GM08714 (cell line): ENCODE measurements around the gene TIMP3.

Experiments
- H3K4me3 ChIP-seq: fragments of 200-500 bp; sonication (Bioruptor generic); 2 replicates; pipeline ENCODE4 v1.5.1; 2014; ENCODE audit warnings: mild to moderate bottlenecking, low read length, inconsistent platforms
- ZNF274 ChIP-seq: IDR thresholded peaks from 2 replicates; pipeline ENCODE4 v1.6.1; 2012; ENCODE audit warnings: mild to moderate bottlenecking, low read depth, low read length

The TIMP3 gene

DNA sequence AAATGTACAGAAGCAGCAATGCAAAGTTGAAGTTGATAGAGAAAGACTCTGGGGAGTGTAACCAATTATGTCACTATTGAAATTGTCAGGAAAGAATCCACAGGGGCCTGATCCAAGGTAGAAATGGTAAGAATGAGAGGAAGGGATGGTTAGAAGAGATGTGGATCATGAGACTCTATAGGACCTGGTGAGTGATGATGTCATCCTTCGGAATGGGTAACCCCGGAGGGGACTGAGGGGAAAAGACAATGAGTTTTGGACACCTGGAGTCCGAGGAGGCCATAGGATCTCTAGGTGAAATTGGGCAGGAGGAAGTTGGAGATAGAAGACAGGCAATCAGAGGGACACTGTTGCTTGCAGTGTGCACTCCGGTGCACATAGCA is 6.3 kb upstream of the TIMP3 start:
- no peak for TF ChIP-seq ZNF274
- H3K4me3 ChIP-seq = no peak overlapping the region

DNA sequence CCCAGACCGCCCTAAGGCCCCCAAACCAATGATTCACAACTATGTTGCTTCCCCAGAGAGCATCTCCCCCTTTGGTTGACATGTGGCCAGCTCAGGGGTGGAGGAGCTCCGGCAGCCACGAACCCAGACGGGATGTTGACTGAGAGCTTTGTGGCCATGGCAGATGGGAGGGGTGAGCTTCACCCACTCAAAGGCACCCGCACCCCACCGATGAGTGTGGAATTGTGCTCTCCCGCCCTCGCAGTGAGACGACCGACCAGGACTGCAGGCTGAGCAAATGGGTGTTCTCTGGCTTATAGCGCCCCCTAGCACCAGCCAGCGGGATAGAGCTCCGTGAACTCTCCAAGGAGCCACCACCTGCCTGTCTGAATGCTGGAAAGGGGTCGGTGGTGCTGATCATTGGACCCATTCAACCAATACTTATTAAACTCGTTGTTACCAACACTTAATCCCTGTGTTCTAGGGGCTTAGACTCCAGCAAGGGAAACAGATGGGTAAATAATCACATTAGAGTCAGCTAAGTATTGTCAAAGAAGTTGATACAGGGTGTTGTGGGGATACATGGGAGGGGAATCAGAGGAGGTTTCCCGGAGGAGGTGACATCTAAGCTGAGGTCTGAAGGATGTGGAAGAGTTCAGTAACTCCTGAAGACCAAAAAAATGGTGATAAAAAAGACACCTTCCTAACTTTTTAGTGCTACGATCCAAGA is 4.5 kb upstream of the TIMP3 start:
- TF ChIP-seq ZNF274 = no peak
- no peak overlapping the region for H3K4me3 ChIP-seq

DNA sequence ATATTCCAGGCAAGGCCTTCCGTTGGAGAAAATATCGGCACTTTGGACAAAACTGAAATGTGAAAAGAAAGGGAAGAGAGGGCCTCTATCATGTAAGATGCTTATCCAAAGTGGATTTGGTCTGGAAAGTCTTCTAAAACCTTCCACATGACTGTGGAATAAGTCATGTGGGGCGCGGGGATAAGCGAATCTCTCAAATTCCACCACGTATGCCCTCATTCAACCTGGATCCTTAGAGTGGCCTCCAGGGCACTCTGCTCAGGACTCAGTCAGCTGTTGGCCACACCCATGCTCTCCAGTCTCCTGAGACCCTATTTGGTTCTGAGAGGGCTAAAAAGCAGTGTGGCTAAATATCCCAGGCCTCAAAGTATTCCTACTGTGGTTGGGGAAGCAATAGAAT is 2.0 kb upstream of the TIMP3 start:
- no peak for TF ChIP-seq ZNF274

DNA sequence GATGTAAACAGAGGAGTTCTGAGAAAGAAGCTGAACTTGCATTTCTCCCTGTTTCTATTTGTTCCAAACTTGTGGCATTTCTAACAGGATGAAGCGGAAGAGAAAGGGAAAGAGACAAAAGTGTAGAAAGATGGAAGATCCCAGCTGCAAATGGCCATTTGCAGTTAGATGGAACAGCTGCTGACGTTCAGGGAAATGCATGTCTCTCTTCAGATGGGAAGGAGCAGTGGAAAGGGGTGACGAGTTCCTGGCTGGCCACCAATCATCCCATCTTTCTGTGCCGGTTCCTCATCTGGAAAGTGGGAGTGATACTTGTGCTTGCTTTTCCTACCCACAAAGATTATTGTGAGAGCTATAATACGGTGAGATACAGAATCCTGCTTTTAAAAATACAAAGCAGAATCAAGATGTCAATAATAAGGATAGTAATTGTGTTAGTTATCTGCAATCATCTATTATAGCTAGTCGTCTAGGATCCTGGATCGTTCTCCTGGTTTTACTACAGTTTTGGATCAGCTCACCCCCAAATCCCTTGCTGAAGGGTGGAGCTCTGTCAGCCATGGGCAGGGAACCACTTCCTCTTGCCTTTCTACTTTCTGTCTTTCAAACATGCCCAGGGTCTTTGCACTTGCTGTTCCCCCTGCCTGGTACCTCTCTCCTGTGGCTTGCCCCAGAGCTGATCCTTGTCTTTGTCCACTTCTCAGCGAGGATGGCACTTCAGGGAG is 1.2 kb upstream of the TIMP3 start:
- H3K4me3 ChIP-seq = no peak overlapping the region
- no peak for TF ChIP-seq ZNF274

More for the DNA sequence above, 2.0 kb upstream of the TIMP3 start:
- no peak overlapping the region for H3K4me3 ChIP-seq

DNA sequence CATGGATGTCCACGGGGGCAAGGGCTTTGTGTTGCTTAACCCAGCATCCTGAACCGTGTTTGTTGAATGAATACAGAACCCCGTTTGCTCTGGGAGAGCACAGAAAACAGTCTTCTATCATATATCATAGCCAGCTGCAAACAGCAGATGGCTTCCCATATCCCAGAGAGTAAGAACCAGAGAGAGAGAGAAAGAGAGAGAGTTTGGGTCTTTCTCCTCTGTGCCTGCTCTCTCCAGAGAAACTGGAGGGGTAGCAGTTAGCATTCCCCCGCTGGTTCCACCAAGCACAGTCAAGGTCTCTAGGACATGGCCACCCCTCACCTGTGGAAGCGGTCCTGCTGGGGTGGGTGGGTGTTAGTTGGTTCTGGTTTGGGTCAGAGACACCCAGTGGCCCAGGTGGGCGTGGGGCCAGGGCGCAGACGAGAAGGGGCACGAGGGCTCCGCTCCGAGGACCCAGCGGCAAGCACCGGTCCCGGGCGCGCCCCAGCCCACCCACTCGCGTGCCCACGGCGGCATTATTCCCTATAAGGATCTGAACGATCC is 440 bp upstream of the TIMP3 start:
- no peak for TF ChIP-seq ZNF274
- no peak overlapping the region for H3K4me3 ChIP-seq

DNA sequence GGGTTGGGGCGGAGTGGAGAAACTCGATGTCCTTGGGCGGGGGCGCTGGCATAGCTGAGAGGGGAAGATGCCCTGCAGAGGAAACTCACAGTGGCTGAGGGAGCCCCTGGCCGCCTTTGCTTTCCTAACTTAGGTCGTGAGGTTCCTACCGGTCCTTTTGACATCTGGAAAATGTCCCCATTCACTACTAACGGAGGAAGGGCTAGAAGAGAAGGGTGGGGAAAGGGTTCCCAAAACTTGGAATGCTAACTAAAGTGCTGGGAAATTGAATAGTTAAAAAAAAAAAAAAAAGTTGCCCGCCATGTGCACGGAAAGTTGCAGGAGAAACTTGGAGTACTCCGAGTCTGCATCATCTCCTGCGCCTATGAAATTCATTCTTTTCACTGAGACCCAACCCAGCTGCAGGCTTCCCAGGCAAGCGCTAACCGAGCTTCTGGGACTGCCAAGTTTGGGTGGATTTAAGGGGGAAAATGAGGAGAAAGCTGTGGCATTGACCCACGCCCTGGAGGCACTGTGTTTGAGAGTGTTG is 796 bp downstream of the TIMP3 start:
- no peak for TF ChIP-seq ZNF274
- H3K4me3 ChIP-seq = no peak overlapping the region

DNA sequence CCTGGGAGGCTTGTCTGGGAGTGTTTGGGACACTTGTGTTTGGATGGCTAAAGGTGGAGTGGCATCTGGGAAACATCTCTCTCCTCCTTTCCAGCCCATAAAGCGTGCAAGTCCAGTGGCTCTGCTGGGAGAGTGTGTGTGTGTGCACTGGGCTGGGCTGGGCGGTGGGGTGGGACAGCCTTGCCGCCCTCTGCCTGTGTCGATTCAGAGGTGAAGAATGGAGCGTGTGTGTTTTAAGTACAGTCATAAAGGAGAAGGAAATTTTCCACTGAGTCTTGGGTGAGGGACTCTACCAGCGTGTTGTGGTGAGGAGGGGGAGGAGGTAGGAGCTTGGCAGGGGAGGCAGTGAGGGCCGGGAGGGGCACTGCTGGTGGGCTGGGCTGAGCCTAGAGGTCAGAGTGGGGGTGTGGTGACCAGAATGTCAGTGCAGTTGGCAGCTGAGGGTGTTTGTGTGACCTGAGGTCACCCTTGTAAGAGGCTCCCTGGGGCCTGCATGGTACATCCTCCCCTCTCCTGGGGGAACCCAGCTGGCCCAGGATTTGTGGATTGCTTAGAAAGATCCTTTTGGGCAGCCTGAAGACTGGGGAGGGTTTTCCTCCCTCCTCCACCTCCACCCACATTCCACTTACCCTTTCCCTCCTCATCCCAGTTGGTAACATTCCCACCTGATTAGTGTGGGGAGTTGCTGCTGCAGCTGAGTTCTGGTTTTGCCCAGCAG is 1.7 kb downstream of the TIMP3 start:
- no peak for TF ChIP-seq ZNF274
- no peak overlapping the region for H3K4me3 ChIP-seq

DNA sequence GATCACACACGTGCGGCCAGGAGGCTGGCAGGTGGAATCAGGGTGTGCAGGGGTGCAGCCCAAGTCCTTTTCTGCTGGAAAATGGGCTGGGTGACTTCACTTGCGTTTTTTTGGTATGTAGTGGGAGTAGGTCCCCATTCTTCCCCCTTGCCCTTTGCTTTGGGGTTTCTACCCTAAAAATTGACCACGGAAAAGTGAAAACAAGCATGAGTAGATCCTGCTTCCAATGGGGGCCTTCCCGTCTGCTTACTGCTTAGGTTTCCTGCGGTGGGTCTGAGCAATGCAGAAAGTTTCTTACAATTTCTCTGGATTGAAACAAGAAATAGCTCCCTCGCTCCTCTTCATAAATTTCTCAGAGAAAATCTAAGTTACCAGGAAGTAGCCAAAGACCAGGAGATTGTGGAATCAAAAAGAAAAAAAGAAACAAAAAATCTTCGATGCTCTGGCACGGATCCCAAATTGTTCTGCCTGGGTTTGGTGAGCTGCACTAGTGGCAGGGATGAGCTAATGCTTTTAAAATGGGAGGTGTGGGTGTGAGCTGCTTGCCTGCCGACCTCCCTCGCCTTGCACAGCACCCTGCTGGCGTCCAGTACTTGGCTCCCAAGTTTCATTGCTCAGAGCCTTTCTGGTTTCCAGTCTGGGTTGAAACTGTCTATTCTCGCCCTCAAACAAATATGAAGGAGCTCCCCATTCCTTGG is 2.4 kb downstream of the TIMP3 start:
- no peak overlapping the region for H3K4me3 ChIP-seq
- no peak for TF ChIP-seq ZNF274

DNA sequence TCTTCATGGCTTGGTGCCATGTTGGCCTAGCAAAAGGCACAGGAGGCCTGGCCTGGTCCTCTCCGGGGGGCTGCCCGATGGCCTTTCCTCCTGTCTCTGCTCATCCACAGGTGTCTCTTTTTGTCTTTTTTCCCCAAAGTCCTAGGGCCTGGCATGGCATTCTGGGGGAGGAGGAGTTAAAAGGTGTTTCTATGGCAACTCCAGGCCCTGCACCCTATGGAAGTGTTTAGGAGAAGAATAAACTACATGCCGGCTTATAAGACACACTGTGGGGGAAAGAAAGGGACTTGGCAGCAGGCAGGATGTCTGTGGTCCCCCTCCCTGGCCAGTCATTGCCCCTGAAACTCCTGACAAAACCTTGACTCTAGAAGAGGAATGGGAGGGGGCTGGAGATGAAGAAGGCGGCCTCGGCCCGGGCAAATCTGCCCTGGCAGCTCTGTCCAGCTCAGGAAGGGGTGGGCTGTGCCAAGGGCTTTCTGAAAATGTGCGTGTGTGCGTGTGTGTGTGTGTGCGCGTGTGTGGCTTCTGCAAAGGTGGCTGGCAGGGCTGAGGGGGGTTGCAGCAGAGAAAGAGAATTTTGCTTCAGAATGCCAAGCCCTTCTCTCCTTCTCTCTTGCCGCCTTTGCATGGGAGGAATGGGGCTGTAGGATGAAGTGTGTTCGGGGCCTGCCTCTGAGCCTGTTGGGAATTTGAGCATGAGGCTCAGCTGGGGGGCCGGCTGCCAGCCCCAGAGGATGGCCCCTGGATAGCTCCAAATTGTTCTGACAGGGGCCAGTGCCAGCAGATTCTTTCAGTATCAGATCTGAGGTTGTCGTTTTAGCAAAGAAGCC is 3.2 kb downstream of the TIMP3 start:
- TF ChIP-seq ZNF274 = no peak
- H3K4me3 ChIP-seq = no peak overlapping the region

DNA sequence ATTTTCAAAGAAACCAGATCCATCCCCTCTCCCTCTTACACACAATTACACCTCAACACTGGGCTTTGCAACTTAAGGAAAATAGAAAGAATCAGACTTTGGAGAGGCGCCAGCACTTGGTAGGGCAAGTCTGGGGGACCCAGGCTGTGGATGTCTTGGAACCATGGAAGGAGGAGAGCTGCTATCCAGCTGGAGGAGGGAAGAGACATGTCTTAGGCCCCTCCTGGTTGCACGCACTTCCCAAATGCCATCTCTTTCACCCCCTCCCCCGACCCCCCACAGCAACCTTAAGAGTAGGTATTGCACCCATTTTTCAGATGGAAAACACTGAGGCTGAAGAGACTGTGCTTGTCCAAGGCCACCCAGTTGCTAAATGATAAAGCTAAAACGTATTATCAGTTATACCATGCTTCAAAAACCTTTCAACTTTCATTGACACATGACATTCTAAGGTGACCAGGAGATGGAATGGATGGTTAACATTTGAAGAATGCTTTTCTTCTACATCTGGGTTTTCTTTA is 3.9 kb downstream of the TIMP3 start:
- no peak for TF ChIP-seq ZNF274
- H3K4me3 ChIP-seq = no peak overlapping the region

DNA sequence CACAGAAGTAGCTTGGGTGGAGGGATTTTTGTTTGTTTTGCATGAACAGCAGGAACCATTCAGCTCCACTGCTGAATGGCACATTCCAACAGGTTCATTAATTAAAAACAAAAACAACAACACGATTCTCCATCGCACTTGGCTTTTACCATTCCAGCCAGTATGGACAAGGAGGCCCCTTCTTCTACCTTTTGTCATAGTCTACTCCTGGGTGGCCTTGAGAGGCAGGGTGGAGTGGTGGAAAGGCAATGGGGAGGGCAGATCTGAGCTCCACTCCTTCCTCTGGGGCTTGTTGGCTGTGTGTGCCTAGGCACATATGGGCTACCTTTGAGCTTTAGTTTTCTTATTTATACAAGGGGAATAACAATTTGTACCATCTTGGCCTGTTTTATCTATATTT is 4.8 kb downstream of the TIMP3 start:
- no peak overlapping the region for H3K4me3 ChIP-seq
- no peak for TF ChIP-seq ZNF274

DNA sequence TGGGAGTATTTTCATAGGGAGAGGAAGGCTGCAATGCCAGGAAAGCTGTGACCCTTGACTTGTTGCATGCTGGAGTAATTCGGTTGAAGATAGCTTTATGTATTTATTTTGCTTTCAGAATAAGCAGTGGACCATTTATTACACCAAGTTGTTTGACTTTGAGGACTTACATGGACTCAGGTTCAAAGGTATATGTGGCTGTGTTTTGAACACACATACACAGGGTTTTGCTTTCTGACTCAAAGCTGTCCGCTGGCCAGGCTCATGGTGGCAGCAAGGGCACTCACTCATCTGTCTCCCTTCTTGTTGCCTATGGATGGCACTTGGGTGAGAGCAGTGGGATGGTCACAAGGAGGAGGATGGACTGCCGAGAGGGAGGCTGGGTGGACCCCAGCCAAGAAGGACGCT is 6.5 kb downstream of the TIMP3 start:
- no peak for TF ChIP-seq ZNF274
- H3K4me3 ChIP-seq = no peak overlapping the region
